Loucy (cell line): ENCODE data around the gene PTPRF.

ENCODE experiments used
- EZH2phosphoT487 ChIP-seq: fragments of 200-600 bp; IDR thresholded peaks from 2 replicates; pipeline ENCODE4 v1.6.1; 2018; ENCODE audit warnings: antibody characterized with exemption, mild to moderate bottlenecking, moderate library complexity, borderline replicate concordance
- TF ChIP-seq, protein P1 (sequence below): fragments of 200-600 bp; sonication (generic); conservative IDR thresholded peaks from 2 replicates; pipeline ENCODE4 v1.5.1; 2014; ENCODE audit warnings: mild to moderate bottlenecking, antibody characterized with exemption, low read length

DNA sequence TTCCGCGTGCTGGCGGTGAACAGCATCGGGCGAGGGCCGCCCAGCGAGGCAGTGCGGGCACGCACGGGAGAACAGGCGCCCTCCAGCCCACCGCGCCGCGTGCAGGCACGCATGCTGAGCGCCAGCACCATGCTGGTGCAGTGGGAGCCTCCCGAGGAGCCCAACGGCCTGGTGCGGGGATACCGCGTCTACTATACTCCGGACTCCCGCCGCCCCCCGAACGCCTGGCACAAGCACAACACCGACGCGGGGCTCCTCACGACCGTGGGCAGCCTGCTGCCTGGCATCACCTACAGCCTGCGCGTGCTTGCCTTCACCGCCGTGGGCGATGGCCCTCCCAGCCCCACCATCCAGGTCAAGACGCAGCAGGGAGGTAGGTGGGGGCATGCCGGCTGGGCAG lies 60.5 kb downstream of the PTPRF start:
- TF ChIP-seq, protein P1, sequence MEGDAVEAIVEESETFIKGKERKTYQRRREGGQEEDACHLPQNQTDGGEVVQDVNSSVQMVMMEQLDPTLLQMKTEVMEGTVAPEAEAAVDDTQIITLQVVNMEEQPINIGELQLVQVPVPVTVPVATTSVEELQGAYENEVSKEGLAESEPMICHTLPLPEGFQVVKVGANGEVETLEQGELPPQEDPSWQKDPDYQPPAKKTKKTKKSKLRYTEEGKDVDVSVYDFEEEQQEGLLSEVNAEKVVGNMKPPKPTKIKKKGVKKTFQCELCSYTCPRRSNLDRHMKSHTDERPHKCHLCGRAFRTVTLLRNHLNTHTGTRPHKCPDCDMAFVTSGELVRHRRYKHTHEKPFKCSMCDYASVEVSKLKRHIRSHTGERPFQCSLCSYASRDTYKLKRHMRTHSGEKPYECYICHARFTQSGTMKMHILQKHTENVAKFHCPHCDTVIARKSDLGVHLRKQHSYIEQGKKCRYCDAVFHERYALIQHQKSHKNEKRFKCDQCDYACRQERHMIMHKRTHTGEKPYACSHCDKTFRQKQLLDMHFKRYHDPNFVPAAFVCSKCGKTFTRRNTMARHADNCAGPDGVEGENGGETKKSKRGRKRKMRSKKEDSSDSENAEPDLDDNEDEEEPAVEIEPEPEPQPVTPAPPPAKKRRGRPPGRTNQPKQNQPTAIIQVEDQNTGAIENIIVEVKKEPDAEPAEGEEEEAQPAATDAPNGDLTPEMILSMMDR = no peak
- TF ChIP-seq EZH2phosphoT487 = no peak
